ENCODE measurements around the gene DMBX1. TPM values are rescaled to one million over a fixed set of nuclear protein-coding genes. Genes with fewer than 3 reads are reported as not detected.

Gene DMBX1
- total RNA-seq, 1 experiment from 2014 or later, result 2.3 TPM

DNA sequence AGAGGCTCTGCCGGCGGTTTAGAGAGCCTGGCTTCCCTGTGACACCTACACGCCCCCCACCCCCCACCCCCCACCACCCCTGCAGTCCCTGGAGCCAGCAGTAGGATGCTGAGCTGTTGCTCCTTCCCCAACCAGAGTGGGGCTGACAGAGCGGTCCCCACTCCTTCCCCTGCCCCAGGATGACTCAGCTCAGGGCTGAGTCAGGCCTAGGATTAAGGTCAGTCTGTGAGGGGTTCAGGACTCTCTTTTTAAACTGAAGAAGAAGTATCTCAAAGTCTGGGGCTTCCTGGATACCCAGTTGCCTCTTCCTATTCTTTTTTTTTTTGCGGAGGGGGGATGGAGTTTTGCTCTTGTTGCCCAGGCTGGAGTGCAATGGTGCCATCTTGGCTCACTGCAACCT lies 19.1 kb downstream of the DMBX1 start:
- Histone ChIP-seq H2BK5ac (ENCODE audit: insufficient read length, low read length) (no peak overlapping the region), H4K5ac (ENCODE audit: insufficient read length, low read depth, low read length) (no peak overlapping the region), H2BK12ac (ENCODE audit: insufficient read length, low read depth, low read length) (no peak overlapping the region), H3K56ac (ENCODE audit: insufficient read length, low read depth, low read length) (no peak overlapping the region), H2BK15ac (ENCODE audit: low read depth, low read length) (no peak overlapping the region), H4K91ac (ENCODE audit: insufficient read length, low read depth, low read length) (no peak overlapping the region), H3K14ac (ENCODE audit: insufficient read depth, low read length) (no peak overlapping the region), H3K79me2 (ENCODE audit: insufficient read depth, low read length) (no peaks in the 10 kb centered on the region), H3K27me3 (ENCODE audit: insufficient read depth, low read length) (no peaks in the 10 kb centered on the region), H3K27ac (ENCODE audit: insufficient read length, low read depth, low read length) (no peak overlapping the region), H3K23ac (ENCODE audit: insufficient read length, low read depth, low read length) (no peak overlapping the region), H2AK5ac (ENCODE audit: insufficient read length, low read length) (no peak overlapping the region), H3K9ac (ENCODE audit: extremely low read depth, insufficient read length, low read length) (no peak overlapping the region), H3K4ac (ENCODE audit: low read depth, low read length) (no peak overlapping the region), H3K23me2 (ENCODE audit: insufficient read length, low read depth, low read length, poor library complexity, severe bottlenecking) (no peaks in the 10 kb centered on the region), H3K9me3 (ENCODE audit: control insufficient read depth, low read depth, low read length) (no peaks in the 10 kb centered on the region), H2BK120ac (ENCODE audit: low read depth, low read length, poor library complexity, severe bottlenecking) (no peak overlapping the region), H3T11ph (ENCODE audit: low read length) (no peak overlapping the region), H3K18ac (ENCODE audit: insufficient read length, low read depth, low read length) (no peak overlapping the region), H3K79me1 (ENCODE audit: insufficient read depth, low read depth, low read length, poor library complexity, severe bottlenecking) (no peaks in the 10 kb centered on the region), H3K4me2 (ENCODE audit: insufficient read depth, insufficient read length, low read length) (no peak overlapping the region), H2BK20ac (ENCODE audit: low read depth, low read length, poor library complexity, severe bottlenecking) (no peak overlapping the region), H3K4me1 (ENCODE audit: insufficient read depth, low read length) (no peaks in the 10 kb centered on the region), H4K8ac (replicated peaks; ENCODE audit: insufficient read length, low read depth, low read length) (no peak overlapping the region), H4K20me1 (ENCODE audit: control insufficient read depth, insufficient read depth, insufficient read length) (no peaks in the 10 kb centered on the region), H2AFZ (ENCODE audit: low read length) (no peak overlapping the region)
- Mint-ChIP-seq H3K4me3 (no peak overlapping the region), H3K4me1 (peaks cover 33 to 38% of the 10 kb centered on the region in 2 experiments), H3K27ac (no peak overlapping the region), H3K9me3 (no peaks in the 10 kb centered on the region), H3K36me3 (ENCODE audit: insufficient read depth in 1 of 3, low read depth in 3 of 3) (no peaks in the 10 kb centered on the region), H3K27me3 (ENCODE audit: low read depth) (peaks cover 31% of the 10 kb centered on the region)
- WGBS (ENCODE audit: extremely low coverage, insufficient read length, low lambda C conversion rate), result no CpG with 5 or more reads among the region's 5 CpGs
- TF ChIP-seq, protein P1, sequence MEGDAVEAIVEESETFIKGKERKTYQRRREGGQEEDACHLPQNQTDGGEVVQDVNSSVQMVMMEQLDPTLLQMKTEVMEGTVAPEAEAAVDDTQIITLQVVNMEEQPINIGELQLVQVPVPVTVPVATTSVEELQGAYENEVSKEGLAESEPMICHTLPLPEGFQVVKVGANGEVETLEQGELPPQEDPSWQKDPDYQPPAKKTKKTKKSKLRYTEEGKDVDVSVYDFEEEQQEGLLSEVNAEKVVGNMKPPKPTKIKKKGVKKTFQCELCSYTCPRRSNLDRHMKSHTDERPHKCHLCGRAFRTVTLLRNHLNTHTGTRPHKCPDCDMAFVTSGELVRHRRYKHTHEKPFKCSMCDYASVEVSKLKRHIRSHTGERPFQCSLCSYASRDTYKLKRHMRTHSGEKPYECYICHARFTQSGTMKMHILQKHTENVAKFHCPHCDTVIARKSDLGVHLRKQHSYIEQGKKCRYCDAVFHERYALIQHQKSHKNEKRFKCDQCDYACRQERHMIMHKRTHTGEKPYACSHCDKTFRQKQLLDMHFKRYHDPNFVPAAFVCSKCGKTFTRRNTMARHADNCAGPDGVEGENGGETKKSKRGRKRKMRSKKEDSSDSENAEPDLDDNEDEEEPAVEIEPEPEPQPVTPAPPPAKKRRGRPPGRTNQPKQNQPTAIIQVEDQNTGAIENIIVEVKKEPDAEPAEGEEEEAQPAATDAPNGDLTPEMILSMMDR (conservative IDR thresholded peaks at IDR 0.05), result no peak
- DNase-seq, result no peak
